ENCODE data around the gene DPP9.
"Not testable (repeated sequence)": the region's sequence is repeated elsewhere in the genome, so short reads cannot be mapped to it uniquely, and the experiment has no call there.

Gene DPP9

DNA sequence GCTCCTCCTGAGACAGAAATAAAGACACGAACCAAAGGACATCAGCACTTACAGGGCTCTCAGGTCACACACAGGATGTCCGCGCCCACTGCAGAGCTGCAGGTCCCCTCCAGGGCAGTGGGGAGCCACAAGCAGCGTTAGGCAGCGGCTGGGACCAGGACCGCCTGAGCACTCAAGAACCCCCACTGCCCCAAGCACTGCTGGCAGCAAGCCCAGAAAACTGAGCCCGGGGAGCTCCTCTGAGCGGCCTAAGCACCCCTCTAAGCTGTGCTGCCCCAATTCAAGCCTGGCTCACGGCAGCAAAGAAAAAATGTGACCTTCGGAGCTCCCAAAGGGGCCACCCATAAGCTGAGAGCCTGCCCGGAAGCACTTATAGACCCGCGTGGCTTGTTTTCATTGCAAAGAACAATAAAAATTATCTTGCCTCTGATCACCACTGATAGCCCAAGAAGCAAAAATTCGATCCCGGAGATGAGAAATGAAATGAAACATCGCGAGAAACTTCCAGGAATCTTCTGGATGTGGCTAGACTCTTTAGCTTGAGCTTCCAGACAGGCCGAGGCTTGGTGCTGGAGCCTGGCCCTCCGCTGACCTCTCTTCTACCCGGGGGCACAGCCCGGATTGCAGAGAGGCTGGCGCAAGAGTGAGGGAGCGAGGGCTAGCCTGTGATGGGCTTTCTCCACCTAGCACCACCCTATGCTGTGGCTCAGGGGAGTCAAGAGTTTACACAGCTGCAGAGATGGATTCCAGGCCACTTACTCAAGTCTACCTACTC is 6.3 kb downstream of the DPP9 start:
- Histone ChIP-seq H4K20me1 (ENCODE audit: insufficient read depth, low read length) (peaks cover 6% of the 10 kb centered on the region; the same call in 1 of the 2 replicates), H3K4me3 (ENCODE audit: low read length) (no peak overlapping the region), H3K36me3 (replicated peaks; ENCODE audit: low read depth, low read length) (peaks cover 46% of the 10 kb centered on the region), H3K4me2 (ENCODE audit: low read length) (no peak overlapping the region), H2AFZ (ENCODE audit: low read depth, low read length) (no peak overlapping the region), H3K9ac (ENCODE audit: low read length) (no peak overlapping the region), H3K9me3 (ENCODE audit: insufficient read depth, low read length) (no peaks in the 10 kb centered on the region), H3K79me2 (ENCODE audit: low read length) (peaks cover 31% of the 10 kb centered on the region), H3K4me1 (ENCODE audit: low read length) (peaks cover 23% of the 10 kb centered on the region), H3K27ac (ENCODE audit: low read length) (no peak overlapping the region), H3K27me3 (ENCODE audit: low read depth, low read length) (no peaks in the 10 kb centered on the region)
- TF ChIP-seq, protein P1, sequence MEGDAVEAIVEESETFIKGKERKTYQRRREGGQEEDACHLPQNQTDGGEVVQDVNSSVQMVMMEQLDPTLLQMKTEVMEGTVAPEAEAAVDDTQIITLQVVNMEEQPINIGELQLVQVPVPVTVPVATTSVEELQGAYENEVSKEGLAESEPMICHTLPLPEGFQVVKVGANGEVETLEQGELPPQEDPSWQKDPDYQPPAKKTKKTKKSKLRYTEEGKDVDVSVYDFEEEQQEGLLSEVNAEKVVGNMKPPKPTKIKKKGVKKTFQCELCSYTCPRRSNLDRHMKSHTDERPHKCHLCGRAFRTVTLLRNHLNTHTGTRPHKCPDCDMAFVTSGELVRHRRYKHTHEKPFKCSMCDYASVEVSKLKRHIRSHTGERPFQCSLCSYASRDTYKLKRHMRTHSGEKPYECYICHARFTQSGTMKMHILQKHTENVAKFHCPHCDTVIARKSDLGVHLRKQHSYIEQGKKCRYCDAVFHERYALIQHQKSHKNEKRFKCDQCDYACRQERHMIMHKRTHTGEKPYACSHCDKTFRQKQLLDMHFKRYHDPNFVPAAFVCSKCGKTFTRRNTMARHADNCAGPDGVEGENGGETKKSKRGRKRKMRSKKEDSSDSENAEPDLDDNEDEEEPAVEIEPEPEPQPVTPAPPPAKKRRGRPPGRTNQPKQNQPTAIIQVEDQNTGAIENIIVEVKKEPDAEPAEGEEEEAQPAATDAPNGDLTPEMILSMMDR (IDR thresholded peaks at IDR 0.05; ENCODE audit: low read depth, low read length): no peak
- no peak for TF ChIP-seq EZH2phosphoT487 (IDR thresholded peaks at IDR 0.05; ENCODE audit: low read depth)

GRCh38 chr19:4715529-4716221 is 8.0 kb downstream of the DPP9 start:
- TF ChIP-seq, protein P1 (IDR thresholded peaks at IDR 0.05; ENCODE audit: low read depth, low read length): no peak
- no peak for TF ChIP-seq EZH2phosphoT487 (IDR thresholded peaks at IDR 0.05; ENCODE audit: low read depth)
- H3K27ac ChIP-seq (ENCODE audit: low read length): no peak overlapping the region
- no peak overlapping the region for H3K9ac ChIP-seq (ENCODE audit: low read length)
- no peak overlapping the region for H2AFZ ChIP-seq (ENCODE audit: low read depth, low read length)
- H3K27me3 ChIP-seq (ENCODE audit: low read depth, low read length): no peaks in the 10 kb centered on the region
- H4K20me1 ChIP-seq (ENCODE audit: insufficient read depth, low read length): no peaks in the 10 kb centered on the region
- H3K36me3 ChIP-seq (replicated peaks; ENCODE audit: low read depth, low read length): peaks cover 59% of the 10 kb centered on the region
- H3K4me3 ChIP-seq (ENCODE audit: low read length): no peak overlapping the region
- H3K9me3 ChIP-seq (ENCODE audit: insufficient read depth, low read length): no peaks in the 10 kb centered on the region
- no peak overlapping the region for H3K4me2 ChIP-seq (ENCODE audit: low read length)
- peaks cover 14% of the 10 kb centered on the region for H3K79me2 ChIP-seq (ENCODE audit: low read length)
- H3K4me1 ChIP-seq (ENCODE audit: low read length): peaks cover 9% of the 10 kb centered on the region

DNA sequence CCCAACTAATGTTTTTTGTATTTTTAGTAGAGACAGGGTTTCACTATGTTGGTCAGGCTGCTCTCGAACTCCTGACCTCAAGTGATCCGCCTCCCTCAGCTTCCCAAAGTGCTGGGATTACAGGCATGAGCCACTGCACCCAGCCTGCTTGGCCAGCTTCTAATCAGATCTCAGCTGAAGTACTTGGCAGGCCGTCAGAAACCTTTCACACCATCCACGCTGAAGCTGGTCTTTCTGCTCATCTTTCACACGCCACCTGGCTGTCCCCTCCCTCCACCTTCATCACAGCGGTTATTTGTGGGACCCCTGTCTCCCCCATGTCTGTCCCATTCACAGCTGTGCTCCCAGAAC is 8.5 kb downstream of the DPP9 start:
- H3K27me3 ChIP-seq (ENCODE audit: low read depth, low read length); H3K9ac ChIP-seq (ENCODE audit: low read length); H3K79me2 ChIP-seq (ENCODE audit: low read length); H3K27ac ChIP-seq (ENCODE audit: low read length); H4K20me1 ChIP-seq (ENCODE audit: insufficient read depth, low read length); H3K4me1 ChIP-seq (ENCODE audit: low read length); H3K4me3 ChIP-seq (ENCODE audit: low read length); H3K4me2 ChIP-seq (ENCODE audit: low read length); H3K9me3 ChIP-seq (ENCODE audit: insufficient read depth, low read length); H2AFZ ChIP-seq (ENCODE audit: low read depth, low read length): not testable (repeated sequence)
- H3K36me3 ChIP-seq (replicated peaks; ENCODE audit: low read depth, low read length): peaks cover 61% of the 10 kb centered on the region

DNA sequence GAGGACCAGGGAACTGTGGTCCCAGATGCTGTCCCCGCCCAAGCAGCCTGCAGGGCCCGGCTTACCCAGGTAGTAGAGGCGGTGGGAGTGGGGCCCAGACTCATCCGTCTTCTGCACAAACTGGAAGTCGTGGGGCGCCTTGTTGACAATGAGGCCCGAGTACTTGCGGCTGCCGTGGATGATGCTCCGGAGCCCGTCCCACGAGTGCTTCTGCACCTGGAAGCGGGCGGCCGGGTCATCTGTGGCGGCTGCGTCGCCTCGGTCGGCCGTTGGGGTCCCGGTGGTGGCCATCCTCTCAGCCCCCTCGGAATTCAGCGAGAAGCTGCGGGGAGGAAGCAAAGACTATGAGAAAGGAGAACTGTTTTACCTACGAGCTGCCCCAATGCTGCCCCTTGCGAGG is 9.6 kb downstream of the DPP9 start:
- H3K4me2 ChIP-seq (ENCODE audit: low read length): no peak overlapping the region
- H3K79me2 ChIP-seq (ENCODE audit: low read length): no peaks in the 10 kb centered on the region
- no peaks in the 10 kb centered on the region for H4K20me1 ChIP-seq (ENCODE audit: insufficient read depth, low read length)
- peaks cover 60% of the 10 kb centered on the region for H3K36me3 ChIP-seq (replicated peaks; ENCODE audit: low read depth, low read length)
- H3K27me3 ChIP-seq (ENCODE audit: low read depth, low read length): no peaks in the 10 kb centered on the region
- H3K9me3 ChIP-seq (ENCODE audit: insufficient read depth, low read length): no peaks in the 10 kb centered on the region
- no peak overlapping the region for H3K27ac ChIP-seq (ENCODE audit: low read length)
- TF ChIP-seq, protein P1 (IDR thresholded peaks at IDR 0.05; ENCODE audit: low read depth, low read length): no peak
- TF ChIP-seq EZH2phosphoT487 (IDR thresholded peaks at IDR 0.05; ENCODE audit: low read depth): no peak
- no peak overlapping the region for H3K4me3 ChIP-seq (ENCODE audit: low read length)
- H2AFZ ChIP-seq (ENCODE audit: low read depth, low read length): no peak overlapping the region
- H3K4me1 ChIP-seq (ENCODE audit: low read length): no peaks in the 10 kb centered on the region
- no peak overlapping the region for H3K9ac ChIP-seq (ENCODE audit: low read length)
